Effector CD8-positive, alpha-beta T cell (primary cell): ENCODE results near the gene ALS2CL.
"Not testable (repeated sequence)": the region's sequence is repeated elsewhere in the genome, so short reads cannot be mapped to it uniquely, and the experiment has no call there.

ENCODE experiments used
- DNase-seq: peaks from one replicate; lab custom pipeline; 2025; lab: John Stamatoyannopoulos, UW
- total RNA-seq, 4 experiments: gene quantifications; one replicate each; lab custom pipeline; 2026; lab: John Stamatoyannopoulos, UW

The ALS2CL gene, protein sequence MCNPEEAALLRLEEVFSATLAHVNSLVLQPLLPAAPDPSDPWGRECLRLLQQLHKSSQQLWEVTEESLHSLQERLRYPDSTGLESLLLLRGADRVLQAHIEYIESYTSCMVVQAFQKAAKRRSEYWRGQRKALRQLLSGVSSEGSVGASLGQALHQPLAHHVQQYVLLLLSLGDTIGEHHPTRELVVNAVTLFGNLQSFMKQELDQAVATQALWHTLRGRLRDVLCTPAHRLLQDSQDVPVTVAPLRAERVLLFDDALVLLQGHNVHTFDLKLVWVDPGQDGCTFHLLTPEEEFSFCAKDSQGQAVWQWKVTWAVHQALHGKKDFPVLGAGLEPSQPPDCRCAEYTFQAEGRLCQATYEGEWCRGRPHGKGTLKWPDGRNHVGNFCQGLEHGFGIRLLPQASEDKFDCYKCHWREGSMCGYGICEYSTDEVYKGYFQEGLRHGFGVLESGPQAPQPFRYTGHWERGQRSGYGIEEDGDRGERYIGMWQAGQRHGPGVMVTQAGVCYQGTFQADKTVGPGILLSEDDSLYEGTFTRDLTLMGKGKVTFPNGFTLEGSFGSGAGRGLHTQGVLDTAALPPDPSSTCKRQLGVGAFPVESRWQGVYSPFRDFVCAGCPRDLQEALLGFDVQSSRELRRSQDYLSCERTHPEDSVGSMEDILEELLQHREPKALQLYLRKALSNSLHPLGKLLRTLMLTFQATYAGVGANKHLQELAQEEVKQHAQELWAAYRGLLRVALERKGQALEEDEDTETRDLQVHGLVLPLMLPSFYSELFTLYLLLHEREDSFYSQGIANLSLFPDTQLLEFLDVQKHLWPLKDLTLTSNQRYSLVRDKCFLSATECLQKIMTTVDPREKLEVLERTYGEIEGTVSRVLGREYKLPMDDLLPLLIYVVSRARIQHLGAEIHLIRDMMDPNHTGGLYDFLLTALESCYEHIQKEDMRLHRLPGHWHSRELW
- 5.9 to 23.5 (median 16.0) reads per million in 4 experiments for total RNA-seq

DNA sequence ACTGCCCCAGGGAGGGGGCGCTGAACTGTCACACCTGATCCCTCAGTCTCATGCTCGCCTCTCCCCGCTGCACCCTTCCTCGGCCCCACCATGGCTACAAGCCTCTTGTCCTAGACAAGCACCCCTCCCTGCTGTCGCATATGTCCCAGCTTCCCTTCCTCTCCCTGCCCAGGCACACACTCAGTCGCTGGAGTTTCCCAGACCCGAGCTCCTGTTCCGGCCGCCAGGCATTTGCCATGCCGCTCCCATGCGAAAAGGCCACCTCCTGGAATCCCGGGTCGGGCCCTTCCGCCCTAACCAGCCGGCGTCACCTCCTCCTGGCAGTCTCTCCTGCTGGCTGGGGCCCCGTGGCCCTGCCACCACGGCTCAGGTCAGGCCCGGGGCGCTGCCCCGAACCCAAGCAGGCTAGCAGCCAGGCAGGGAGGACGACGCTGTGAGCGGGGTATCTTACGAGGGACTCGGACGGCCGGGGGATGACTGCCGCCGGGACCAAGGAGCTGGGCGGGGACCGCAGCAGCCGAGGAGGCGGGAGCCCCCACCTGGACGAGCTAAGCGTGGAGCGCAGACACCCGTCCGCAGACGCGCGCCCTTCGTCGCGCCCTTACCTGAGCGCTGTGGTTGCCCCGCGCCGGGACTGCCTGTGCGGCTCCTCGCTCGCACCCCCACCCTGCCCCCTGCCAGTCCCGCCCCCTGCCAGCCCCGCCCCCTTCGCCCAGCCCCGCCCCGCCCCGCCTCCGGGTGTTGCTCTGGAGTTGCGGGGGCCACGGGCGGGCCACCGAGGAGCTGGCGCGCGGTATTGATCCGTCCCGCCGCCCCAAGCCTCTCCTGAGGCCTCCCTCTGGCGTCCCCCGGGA, at the start of gene ALS2CL:
Gene ALS2CL (minus strand): TSS at position 642 of the 854 bp plus-strand sequence. CDS start 4,239 bp downstream, outside the sequence.
- peak; percentile 69 for DNase-seq

GRCh38 chr3:46742992-46743585, 49.6 kb upstream of the ALS2CL start:
- DNase-seq, result no peak

GRCh38 chr3:46739565-46739964, 46.1 kb upstream of the ALS2CL start:
- not testable (repeated sequence) for DNase-seq

DNA sequence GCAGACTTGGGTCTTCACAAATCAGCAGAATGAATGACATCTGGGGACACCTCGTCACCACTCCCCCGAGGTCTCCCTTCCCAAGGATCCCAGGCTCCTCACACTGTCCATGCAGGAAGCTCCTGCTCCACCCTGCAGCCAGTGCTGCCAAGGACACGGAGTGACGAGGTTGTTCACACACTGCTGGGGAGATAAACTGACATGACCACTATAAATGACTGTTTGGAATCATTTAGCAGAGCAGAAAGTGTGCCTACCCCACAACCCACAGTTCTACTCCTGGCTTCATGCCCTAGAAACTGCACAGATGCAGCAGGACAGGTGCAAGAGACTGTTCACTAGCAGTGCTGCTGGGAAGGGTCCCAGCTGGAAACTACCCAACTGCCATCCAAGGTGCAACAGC, 43.9 kb upstream of the ALS2CL start:
- DNase-seq, result no peak

DNA sequence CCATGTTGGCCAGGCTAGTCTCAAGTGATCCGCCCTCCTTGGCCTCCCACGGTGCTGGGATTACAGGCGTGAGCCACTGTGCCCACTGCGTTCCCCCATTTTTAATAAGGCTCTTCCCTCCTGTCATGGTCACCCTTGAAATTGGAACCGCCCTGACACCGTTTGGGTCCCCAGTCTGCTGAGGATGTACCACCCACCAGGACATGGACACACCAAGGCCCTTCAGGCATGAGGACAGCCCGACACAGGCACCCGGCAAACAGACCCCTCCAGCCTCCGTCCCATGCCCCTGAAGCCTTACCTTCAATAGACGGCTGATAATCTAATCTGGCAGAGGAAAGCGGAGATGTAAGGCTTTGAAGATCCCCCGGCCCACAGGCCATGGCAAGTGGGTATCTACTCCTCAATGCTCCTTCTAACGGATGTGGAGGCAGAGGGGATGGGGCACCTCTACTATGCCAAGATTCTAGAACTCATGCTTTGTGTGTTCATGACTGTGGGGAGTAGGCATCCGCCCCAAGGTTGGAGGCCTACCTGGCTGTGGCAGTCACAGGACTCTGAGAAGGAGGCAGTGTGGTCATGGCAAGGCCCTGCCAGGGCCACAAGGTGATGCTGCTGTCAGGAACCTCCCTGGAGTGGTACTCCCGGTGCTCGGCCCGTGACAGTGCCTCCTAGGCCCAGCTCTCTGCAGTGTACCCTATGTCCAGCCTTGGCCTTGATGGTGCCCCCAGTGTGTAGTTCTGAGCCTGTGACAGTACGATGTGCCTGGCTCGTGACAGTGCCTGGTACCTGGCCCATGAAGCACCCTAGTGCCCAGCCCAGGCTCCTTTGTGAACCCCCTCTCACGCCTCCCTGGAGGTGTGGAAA, 42.8 kb upstream of the ALS2CL start:
- no peak for DNase-seq

DNA sequence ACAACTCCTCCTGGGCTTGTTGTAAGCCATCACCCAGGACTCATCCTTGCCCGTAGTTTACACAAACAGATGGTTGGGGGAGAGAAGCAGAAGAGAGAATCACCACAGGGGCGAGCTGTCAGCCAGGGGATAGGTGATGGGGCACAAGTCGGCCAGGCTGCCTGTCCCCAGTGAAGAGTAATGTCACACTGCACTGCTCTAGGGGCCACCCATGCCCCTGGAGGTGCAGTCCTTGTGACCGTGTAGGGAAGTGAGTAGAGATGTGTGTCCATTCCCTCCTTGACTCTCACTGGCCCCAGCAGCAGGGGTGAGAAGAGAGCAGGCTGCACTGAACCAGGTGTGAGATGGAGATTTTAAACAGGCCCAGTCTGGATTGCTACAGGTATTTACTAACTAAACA, 41.3 kb upstream of the ALS2CL start:
- no peak for DNase-seq

DNA sequence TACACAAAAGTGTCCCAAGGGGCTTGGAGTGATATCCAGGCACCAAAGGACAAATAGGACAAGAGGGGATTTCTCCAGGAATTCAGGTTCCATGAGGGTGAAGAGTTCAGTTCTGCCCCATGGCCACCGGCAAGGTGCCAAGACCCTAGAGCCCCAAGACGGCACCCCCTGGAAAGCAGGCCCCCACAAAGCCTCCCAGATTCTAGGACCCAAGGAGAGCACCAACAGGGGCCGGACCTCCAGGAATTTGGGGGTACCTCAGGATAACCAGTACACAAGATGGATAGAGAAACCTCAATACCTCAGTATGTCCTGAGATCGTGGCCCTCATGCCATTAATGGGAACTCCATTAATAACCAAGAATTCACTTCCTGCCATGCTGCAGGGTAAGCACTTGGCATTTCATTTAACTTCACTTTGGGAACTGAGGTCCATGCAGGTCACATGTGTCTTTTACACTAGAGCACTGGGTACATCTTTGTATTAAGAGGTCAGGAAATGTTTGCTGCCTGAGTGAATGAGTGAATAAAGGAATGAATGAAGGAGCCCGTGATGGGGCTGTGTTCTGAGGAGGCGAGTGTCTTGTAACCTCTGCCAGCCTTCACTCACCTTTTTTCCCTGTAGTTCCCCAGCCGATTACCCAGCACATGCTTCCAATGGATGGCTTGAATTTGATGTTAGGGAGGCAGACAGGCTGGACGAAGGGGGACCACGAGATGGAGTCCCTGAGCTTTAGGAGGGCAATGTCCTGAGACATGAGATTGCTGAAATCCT, 39.7 kb upstream of the ALS2CL start:
- no peak for DNase-seq

DNA sequence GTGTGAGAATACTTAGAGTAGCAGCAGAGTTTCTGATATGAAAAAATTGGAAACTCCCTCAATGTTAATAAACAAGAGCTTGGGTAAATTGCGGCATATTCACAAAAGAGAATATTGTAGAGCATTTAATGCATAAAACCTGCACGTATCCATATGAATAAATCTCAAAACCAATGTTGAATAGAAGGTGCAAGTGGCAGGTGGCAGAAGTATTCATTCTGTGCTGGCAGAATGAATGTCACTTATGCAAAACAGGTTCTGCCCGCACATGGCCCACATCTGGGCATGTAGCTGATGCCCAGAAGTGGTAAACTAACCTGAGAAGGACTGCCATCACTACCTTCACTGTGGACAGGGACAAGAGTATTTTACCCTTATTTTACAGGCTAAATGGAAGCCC, 38.3 kb upstream of the ALS2CL start:
- DNase-seq, result no peak

DNA sequence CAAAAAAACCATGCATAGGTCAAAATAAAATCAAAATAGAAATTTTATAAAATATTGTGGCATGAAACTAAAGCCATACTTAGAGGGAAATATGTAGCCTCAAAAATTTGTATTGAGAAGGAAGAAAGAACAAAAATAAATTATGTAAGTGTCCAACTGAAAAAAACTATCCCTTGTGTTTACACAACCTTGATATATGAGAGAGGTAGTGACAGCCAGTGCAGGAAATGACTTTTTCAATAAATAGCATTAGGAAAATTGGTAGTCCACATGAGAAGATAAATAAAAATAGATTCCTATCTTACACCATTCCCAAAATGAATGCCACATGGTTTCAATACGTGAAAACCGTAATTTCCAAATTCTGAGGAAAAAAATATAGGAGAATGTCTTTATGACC, 37.3 kb upstream of the ALS2CL start:
- no peak for DNase-seq

- DNase-seq, result no peak
Observed at GRCh38 chr3:46729038-46729437, 35.6 kb upstream of the ALS2CL start.

DNA sequence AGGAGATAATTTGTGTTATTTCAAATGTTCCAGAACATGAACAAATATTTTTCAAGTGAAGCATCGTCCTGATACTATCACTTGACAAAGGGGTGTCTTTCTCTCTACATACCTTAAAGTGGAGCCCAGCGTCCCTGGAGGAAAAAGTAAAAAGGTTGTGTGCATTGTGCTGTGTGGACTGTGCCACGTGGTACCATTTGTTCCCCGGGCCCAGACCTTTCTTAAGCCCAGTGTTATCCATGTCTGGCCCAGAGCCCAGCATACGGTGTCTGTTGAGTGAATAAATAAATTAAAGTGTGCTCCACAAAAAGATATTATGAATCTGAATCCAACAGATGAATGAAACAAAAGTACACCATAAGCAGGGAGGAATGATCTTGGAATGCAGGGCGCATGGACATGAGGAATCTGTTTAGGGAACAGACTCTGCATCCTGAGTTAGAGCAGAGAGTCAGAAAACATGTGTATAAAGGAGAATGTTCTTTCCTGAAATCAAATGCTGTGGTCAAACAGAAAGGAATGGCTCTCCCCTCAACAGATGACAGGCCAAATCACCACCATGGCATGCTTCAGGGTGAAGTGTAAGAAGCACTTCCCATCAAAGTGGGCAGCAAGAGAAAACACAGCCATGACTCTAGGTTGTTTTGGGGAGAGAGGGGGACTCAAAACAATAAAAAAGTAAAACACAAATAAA, 32.3 kb upstream of the ALS2CL start:
- DNase-seq, result no peak

- DNase-seq, result no peak
Observed at GRCh38 chr3:46724424-46724823, 30.9 kb upstream of the ALS2CL start.

- no peak for DNase-seq
Observed at GRCh38 chr3:46722443-46722842, 29.0 kb upstream of the ALS2CL start.

- DNase-seq, result no peak
Observed at GRCh38 chr3:46721009-46721408, 27.5 kb upstream of the ALS2CL start.

DNA sequence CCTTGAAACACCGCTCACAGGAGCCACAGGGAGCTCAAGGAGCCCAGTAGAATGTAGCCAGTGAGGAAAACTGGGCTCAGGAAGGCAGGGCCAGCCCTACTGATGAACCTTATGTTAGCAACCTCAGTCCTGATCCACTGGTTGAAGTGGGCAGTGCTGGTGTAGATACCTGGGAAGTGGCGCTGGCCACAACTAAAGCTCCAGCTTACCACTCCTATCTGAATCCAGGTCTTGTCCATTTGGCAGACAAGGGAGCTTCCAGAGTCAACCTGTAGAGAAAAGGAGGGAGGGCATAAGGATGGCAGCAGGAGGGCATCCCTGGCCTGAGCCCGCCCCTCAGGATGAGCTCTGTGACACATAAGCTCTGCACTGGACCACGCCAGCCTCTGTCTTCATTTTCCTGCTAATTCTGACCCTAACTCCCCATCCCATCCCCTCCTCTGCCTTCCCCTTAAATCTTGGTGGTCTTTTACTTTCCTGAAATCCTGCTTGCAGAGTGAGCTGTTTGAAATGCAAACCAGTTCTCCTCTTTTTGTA, 26.3 kb upstream of the ALS2CL start:
- no peak for DNase-seq

- no peak for DNase-seq
Observed at GRCh38 chr3:46719044-46719565, 25.6 kb upstream of the ALS2CL start.

GRCh38 chr3:46717447-46718231, 24.2 kb upstream of the ALS2CL start, which contains the start of gene PRSS50:
TSS of gene PRSS50 (minus strand) at chr3:46717869. CDS start at chr3:46717824, 45 bp downstream.
- no peak for DNase-seq
